ENCODE measurements around the gene GGTLC1.
"Not testable (repeated sequence)": the region's sequence is repeated elsewhere in the genome, so short reads cannot be mapped to it uniquely, and the experiment has no call there.

Gene GGTLC1

GRCh38 chr20:23994001-23994633 lies 5.5 kb upstream of the GGTLC1 start:
- DNase-seq (ENCODE audit: low read depth), result not testable (repeated sequence)

GRCh38 chr20:23993440-23993839 lies 4.9 kb upstream of the GGTLC1 start:
- not testable (repeated sequence) for DNase-seq (ENCODE audit: low read depth)

GRCh38 chr20:23990296-23990695 lies 1.7 kb upstream of the GGTLC1 start:
- not testable (repeated sequence) for DNase-seq (ENCODE audit: low read depth)

- DNase-seq (ENCODE audit: low read depth), result not testable (repeated sequence)
These were observed 387 bp upstream of the GGTLC1 start for GRCh38 chr20:23988966-23989365.

GRCh38 chr20:23986716-23987115 lies 1.9 kb downstream of the GGTLC1 start:
- not testable (repeated sequence) for DNase-seq (ENCODE audit: low read depth)

- not testable (repeated sequence) for DNase-seq (ENCODE audit: low read depth)
These were observed 2.3 kb downstream of the GGTLC1 start for GRCh38 chr20:23986310-23986709.

GRCh38 chr20:23985790-23986225 lies 2.8 kb downstream of the GGTLC1 start:
- DNase-seq (ENCODE audit: low read depth), result not testable (repeated sequence)

GRCh38 chr20:23985066-23985789 lies 3.4 kb downstream of the GGTLC1 start:
- DNase-seq (ENCODE audit: low read depth), result not testable (repeated sequence)

GRCh38 chr20:23984476-23985023 lies 4.0 kb downstream of the GGTLC1 start:
- DNase-seq (ENCODE audit: low read depth), result not testable (repeated sequence)

- not testable (repeated sequence) for DNase-seq (ENCODE audit: low read depth)
These were observed 6.2 kb downstream of the GGTLC1 start for GRCh38 chr20:23982112-23983018.

- not testable (repeated sequence) for DNase-seq (ENCODE audit: low read depth)
These were observed 7.1 kb downstream of the GGTLC1 start for GRCh38 chr20:23981526-23981925.

- DNase-seq (ENCODE audit: low read depth), result not testable (repeated sequence)
These were observed 7.6 kb downstream of the GGTLC1 start for GRCh38 chr20:23981014-23981413.

GRCh38 chr20:23979899-23980811 lies 8.4 kb downstream of the GGTLC1 start:
- DNase-seq (ENCODE audit: low read depth), result not testable (repeated sequence)

- not testable (repeated sequence) for DNase-seq (ENCODE audit: low read depth)
These were observed 9.2 kb downstream of the GGTLC1 start for GRCh38 chr20:23979380-23979779.

- DNase-seq (ENCODE audit: low read depth), result not testable (repeated sequence)
These were observed 10.1 kb downstream of the GGTLC1 start for GRCh38 chr20:23978457-23978856.

GRCh38 chr20:23974966-23975365 lies 13.6 kb downstream of the GGTLC1 start:
- no peak for DNase-seq (ENCODE audit: low read depth)

GRCh38 chr20:23971310-23971709 lies 17.3 kb downstream of the GGTLC1 start:
- no peak for DNase-seq (ENCODE audit: low read depth)

GRCh38 chr20:23970049-23970448 lies 18.5 kb downstream of the GGTLC1 start:
- no peak for DNase-seq (ENCODE audit: low read depth)

- no peak for DNase-seq (ENCODE audit: low read depth)
These were observed 21.0 kb downstream of the GGTLC1 start for GRCh38 chr20:23967616-23967979.

GRCh38 chr20:23966927-23967615 lies 21.5 kb downstream of the GGTLC1 start:
- no peak for DNase-seq (ENCODE audit: low read depth)
